ENCODE measurements around the gene CLEC18B. TPM values are rescaled to one million over a fixed set of nuclear protein-coding genes. Genes with fewer than 3 reads are reported as not detected.
A peak's percentile ranks its signal among the peaks of the same experiment; 100 is the strongest.
"Not testable (repeated sequence)": the region's sequence is repeated elsewhere in the genome, so short reads cannot be mapped to it uniquely, and the experiment has no call there.

CLEC18B gene
- total RNA-seq, 1 experiment from 2014 or later: not detected

DNA sequence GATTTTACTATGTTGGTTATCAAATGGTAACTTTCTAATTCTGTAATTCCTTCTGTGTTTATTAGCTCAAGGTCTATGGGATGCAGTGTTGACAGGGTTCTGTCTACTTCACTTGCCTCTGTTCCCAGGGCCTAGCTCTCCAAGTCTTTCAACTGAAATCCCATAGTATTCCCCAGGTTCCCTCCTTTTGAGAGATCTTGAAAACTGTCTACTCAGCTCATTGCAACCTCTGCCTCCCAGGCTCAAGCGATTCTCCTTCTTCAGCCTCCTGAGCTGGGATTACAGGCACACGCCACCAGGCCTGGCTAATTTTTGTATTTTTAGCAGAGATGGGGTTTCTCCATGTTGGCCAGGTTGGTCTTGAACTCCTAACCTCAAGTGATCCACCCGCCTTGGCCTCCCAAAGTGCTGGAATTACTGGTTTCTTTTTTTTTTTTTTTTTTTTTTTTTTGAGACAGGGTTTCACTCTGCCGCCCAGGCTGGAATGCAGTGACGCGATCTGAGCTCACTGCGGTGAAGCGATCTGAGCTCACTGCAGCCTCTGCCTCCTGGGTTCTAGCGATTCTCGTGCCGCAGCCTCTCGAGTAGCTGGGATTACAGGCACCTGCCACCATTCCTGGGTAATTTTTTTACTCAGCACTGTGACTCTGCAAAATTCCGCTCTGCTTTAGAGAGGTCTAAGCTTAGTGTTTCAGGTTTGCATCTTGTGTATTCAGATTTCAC, 22.5 kb upstream of the CLEC18B start:
- not testable (repeated sequence) for DNase-seq (ENCODE audit: low read depth)

DNA sequence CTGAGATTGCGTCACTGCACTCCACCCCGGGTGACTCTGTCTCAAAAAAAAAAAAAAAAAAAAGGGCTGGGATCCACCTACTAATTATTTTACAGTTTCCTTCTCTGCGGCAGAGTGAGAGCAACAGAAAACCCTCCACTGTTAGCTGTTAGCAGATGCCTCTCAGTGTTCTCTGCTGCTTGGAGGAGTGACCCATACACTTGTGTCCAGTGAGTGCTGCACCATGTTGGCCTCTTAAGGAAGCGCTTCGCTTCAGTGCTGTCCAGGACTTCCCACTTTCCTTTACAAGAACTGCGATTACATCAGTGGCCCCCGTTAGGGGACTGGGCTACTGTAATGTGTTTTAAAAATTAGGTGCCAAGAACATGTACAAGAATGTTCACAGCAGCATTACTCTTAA, 18.4 kb upstream of the CLEC18B start:
- no peak for DNase-seq (ENCODE audit: low read depth)

DNA sequence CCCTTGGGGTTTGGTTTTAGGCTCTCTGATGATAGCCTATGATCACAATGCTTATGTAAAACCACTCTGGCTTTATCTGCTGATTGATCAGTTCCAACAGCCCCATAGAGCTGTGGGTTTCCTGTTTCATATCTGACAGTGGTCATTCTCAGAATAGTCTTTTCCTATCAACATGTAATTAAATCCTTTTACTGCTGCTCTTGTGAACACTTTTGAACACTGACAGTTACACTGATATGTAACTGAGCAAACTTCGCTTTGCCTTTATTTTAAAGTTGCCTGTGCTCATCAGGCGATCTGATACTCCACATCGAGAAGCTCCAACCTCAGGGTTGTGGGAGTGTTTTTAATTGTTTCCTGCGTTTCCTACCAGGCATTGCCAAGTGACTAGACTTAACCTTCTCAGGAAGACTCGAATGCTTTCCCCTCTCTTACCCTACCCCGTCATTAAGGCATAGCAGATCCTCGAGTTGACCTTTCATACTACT, 17.3 kb upstream of the CLEC18B start:
- DNase-seq (ENCODE audit: low read depth): no peak

DNA sequence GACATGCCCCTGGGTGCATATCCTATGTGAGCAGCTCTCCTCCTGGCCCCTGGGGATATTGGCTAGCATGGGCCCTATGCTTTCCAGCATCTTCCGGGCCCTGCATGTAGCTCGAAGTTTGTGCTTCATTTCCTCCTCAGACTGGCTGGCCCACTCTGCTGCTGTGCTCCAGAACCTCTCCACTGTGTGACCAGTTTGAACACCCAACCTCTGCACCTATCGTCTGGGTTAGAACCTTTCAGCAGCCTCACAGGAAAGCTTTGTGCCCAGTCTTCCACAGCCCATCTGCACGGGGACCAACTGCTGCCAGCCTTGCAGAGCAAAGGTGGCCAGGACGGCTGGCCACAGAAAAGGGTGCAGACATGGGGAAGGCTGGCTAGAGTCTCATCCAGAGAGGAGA, 10.2 kb upstream of the CLEC18B start:
- DNase-seq (ENCODE audit: low read depth): no peak

DNA sequence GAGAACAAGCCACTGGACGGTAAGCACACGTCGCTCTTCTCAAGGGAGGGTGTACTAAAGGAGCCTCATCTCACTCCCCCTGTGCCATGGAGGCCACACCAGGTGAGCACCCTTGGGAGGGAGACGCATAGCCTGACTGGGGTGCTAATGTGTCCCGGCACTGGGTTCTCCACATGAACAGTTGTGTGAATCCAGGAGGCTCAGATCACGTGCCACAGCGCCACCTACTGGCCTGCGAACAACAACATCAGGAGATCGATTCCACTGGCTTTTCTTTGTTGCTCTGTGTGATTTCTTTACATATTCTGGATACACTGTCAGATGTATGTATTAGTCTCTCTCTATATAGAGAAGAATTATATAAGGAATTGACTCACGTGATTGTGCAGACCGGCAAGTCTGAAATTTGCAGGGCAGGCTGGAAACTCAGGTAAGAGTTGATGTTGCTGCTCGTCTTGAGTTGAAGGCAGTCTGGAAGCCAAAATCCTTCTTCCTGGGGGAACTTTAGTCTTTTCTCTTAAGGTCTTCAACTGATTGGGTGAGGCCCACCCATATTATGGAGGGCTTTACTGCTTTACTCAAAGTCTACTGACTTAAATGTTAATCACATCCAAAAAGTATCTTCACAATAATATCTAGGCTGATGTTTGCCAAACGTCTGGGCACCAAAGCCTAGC, 8.9 kb upstream of the CLEC18B start:
- peak; percentile 37 for DNase-seq (ENCODE audit: low read depth)

DNA sequence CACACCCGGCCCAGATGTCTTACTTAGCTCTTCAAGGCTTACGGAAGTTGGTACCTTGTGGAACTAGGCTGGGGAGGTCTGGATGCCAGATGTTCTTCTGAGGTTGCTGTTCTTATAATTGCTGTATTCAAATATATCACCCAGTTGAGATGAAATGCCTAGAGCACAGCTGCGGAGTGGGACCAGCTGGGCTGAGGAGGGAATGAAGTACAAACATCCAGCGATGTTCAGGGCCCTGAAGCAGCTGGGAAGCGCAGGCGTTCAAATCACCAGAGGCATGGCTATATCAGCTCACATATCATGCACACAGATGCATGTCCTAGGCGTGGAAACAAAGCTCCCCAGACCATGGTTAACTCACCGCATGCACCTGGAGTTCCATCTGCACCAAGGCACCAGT, 7.2 kb upstream of the CLEC18B start:
- DNase-seq (ENCODE audit: low read depth): not testable (repeated sequence)

DNA sequence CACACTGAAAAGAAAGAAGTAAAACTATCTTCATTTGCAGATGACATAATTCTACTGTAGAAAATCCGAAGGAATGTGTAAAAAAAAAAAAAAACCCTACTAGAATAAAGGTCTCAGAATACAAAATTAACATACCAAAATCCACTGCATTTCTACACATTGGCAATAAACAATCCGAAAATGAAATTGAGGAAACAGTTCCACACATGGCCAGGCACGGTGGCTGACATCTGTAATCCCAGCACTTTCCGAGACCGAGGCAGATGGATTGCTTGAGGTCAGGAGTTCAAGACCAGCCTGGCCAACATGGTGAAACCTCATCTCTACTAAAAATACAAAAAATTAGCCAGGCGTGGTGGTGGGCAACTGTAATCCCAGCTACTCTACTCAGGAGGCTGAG, 4.5 kb upstream of the CLEC18B start:
- not testable (repeated sequence) for DNase-seq (ENCODE audit: low read depth)

DNA sequence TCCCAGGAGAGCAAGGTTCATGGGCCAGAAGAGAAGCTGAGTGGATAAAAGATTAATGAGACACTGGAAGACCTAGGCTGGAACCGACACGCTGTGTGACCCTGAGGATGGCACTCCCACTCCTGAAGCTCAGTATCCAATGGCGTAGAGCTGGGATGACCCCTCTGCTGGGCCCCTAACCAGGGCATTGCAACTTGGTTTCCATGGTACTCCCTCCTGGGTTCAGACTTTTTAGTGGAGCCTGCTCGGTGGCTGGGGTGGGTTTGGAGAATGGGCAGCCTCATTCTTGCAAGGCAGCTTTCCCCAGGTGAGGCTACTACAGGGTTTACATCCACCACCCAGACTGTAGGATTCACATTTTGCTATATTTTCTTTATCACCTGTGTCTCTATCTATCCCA, 2.4 kb upstream of the CLEC18B start:
- DNase-seq (ENCODE audit: low read depth): not testable (repeated sequence)

DNA sequence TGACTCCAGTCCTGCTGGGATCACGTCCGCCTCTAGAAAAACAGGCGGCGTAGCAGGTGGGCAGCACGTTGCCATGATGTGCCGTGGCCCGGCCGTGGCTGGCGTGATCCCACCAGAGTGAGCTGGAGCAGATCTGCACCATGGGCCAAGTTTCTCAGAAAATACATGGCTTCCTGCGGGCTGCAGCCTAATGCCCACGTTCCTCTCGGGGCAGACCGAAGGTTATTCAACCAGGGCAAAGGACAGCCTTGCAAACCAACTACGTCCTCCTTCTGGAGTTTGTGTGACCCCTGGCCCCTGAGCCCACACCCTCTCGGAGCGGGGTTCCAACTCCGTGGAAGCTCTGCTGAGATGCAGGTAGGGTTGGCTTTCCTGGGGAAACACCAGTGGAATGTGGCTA, 808 bp upstream of the CLEC18B start:
- not testable (repeated sequence) for DNase-seq (ENCODE audit: low read depth)

DNA sequence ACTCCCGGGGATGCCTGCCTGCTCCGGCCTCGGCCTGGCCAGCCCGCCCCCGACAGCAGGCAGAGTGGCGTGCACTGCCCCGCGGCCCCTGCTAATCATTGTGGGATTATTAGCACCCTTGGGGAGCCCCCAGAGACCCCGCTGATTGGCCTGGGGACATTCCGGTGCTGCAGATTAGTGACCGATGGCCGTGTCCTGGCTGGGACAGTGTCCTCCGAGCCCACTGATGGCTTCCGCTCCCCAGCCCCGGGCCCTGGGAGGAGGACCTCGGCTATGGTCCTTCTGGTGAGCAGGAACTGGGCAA, 156 bp upstream of the CLEC18B start:
- DNase-seq (ENCODE audit: low read depth): not testable (repeated sequence)

DNA sequence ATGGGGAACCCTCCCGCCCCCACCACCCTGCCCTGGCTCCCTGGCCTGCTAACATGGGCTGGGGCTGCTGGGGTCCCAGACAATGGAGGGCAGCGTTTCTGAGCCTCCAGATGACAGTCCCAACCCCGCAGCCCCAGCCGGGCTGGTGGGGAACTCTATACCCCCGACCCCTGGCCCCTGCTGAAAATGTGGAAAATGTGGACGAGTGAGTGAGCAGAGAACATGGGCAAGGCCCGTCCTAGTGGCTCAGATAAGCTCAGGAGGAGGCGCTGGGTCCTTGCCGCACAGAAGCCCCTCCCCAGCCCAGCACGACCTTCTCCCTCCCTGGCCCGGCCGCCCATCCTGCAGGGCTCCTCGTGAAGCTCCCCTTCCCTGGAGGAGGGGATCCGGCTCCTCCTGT, 1.5 kb downstream of the CLEC18B start:
- DNase-seq (ENCODE audit: low read depth): not testable (repeated sequence)

DNA sequence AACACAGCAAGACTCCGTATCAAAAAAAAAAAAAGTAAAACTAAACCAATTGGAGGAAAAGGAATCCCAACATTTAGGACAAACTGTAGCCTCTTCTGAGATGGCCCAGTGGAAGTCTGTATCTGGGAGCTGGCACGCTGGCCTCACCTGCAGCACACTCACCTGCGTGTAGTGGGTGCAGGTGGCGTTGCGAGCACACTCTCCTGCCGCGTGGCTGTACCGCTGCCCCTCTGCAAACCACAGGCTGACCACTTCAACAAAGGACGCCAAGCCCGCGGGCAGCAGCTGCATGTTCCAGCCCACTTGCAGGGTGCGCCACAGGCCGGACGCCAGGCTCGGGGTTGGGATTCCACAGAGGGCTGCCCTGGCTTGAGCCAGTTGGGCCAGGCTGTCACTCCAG, 3.4 kb downstream of the CLEC18B start:
- not testable (repeated sequence) for DNase-seq (ENCODE audit: low read depth)

DNA sequence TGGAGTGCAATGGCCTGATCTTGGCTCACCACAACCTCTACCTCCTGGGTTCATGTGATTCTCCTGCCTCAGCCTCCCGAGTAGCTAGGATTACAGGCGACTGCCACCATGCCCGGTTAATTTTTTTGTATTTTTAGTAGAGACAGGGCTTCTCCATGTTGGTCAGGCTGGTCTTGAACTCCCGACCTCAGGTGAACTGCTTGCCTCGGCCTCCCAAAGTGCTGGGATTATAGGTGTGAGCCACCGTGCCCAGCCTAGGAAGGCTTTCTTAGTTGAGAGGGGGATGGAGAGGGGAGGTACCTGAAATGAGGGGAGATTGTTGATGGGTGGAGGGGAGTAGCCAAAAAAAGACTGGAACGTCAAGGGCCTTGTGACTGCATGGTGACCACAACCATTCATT, 7.4 kb downstream of the CLEC18B start:
- not testable (repeated sequence) for DNase-seq (ENCODE audit: low read depth)

DNA sequence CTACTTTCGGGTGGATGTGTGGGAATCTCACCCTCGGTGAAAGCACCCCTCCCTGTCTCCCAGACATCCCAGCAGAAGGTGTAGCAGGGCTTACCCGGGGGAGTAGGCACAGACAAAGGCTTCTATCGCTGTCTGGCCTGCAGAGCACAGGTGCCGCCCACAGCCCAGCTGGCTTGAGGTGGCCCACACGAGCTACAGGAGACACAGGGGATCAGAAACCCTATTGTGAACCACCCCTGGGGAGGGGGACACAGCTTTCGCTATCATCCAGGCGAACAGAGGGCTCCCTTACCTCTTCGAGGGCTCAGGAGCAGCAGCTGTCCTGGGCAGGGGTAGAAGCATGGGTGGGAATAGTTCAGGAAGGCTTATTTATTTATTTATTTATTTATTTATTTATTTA, 7.8 kb downstream of the CLEC18B start:
- not testable (repeated sequence) for DNase-seq (ENCODE audit: low read depth)

DNA sequence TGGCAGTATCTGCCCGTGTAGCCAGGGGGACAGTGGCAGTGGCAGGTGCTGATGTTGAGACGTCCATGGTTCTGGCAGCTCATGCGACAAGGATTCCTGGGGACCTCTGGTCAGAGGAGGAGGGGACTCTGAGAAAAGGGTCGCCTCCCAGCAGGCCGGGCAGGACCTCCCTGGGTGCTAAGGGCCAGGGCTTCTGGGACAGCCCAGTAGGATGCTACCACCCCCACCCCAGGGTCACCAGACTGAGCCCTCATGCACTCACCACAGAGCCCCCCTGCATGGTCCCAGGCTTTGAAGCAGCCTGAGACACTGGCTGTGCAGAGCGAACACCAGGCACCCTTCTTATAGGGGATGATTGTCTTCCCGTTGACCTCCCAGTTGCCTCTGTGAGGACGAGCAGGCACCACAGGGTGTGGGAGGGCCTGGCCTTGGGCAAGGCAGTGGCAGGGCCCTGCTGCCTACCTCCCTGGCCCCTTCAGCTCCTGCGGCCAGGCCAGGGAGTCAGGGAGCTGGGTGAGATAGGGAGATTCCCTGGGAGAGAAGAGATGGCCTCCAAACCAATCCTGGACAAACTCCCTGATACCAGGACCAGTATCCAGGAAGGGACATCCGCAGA, 8.4 kb downstream of the CLEC18B start:
- not testable (repeated sequence) for DNase-seq (ENCODE audit: low read depth)

DNA sequence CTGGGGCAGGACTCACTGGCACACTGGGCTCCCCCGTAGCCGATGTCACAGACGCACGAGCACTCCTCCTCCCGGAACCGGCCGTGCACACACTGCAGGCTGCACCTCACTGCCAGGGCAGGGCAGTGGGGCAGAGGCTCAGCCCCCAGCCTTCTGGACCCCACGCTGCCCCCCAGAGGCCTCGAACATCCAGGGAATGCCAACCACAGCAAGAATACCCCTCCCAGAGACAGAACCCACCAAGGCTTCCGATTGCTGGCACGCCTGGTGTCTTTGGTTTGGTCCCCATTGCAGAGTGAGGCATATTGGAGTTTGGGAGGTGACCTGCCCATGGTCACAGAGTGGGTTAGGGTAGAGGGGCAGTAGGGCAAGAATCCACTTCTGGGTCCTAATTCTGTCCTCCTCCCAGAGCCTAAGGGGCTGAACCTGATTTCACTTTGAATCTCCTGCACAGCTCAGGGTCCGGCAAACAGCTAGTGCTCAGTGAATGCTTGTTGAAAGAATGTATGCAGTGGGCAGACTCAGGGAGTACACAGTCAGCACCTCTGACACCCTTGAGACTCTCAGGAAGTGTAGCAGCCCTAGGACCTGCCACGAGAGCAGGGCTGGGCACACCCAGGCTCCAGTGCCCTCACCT, 9.0 kb downstream of the CLEC18B start:
- DNase-seq (ENCODE audit: low read depth): not testable (repeated sequence)

DNA sequence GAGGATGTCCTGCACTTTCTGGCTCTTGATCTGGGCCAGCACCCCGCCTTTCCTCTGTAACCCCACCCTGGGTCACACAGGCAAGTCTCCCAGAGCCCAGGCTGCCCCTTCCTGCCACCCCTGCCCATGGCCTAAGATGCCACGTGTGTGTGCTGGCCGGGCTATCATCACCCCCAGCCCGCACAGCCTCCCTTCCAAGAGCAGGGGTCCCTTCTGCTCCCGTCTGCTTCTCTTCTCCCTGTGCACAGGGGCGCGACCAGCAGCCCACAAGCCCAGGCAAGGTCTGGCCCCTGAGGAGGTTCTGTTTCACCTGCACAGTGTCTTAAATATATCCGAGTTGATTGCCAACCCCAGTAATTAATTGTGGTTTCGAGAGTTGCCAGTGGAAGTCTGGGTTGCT, 10.3 kb downstream of the CLEC18B start:
- DNase-seq (ENCODE audit: low read depth): not testable (repeated sequence)

DNA sequence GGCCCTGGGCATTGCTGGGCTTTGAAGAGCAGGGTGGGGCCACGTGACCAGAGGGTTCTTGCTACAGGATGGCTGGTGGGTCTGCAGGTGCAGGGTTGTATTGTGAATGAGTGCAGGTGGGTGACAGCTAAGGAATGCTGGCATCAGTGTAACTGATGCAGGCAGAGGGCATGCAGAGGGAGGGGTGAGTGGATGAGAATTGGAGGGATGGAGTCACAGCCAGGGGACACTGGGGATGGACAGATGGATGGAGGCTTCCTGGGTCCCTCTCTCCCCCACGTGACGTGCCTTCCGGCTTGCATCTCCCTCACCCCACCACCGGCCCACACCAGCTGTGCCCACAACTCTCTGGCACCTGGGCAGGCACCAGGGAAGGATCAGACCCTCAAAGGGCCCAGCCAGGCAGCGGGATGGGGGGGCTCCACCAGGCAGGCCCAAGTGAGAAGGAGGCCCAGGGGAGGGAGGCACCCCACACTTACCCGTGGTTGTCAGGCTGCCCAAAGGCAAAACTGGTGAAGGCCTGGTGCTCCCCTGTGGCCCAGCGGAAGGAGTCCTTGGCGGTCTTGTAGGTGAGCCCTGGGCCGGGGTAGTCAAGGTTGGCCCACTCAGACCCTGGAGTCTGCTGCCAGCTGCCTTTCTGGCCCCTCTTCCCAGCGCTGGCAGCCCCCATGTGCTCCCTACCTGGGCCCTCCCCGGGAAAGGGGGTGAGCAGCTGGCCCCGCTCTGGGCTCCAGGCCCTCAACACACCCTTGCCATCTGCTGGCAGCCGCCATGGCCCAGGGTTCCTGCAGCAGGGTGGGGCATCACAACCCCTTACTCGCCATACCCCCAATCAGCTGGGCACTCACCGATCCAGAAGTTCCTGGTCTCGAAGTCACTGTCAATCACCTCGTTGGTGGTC, 11.0 kb downstream of the CLEC18B start:
- DNase-seq (ENCODE audit: low read depth): not testable (repeated sequence)

DNA sequence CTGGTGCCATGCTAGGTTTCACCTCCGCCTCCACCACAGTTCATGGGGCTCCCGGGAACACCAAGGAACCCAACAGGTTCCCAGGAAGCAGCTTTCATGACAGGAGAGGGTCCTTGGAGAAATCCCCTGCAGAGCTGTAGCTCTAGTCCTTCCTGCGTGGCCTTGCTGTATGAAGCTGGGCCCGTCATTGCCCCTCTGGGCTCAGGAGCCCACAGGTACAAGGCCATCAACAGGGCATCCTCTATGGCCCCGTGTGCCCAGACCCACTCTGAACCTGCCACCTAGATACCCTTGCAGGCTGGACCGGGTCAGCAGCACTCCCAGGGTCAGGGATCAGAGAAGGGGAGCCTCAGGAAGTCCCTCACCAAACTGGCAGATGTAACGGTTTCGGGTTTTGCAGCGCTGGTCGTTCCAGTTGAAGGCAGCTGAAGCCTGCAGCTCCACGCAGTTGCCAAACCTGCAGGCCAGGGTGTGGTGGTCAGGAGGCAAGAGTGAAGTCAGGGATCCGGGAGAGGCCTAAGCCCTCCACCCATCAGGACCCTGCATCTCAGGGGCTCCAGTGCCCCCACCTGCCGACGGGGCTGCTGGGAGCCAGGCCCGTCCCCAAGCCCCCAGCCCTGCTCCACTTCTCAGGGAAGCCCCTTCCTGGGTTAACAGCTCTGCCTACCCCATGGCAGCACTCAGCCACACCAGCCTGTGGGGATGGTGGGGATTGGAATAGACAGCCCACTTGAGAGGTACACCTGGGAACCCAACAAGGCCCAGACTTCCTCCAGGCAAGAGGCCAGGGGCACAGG, 11.9 kb downstream of the CLEC18B start:
- not testable (repeated sequence) for DNase-seq (ENCODE audit: low read depth)

DNA sequence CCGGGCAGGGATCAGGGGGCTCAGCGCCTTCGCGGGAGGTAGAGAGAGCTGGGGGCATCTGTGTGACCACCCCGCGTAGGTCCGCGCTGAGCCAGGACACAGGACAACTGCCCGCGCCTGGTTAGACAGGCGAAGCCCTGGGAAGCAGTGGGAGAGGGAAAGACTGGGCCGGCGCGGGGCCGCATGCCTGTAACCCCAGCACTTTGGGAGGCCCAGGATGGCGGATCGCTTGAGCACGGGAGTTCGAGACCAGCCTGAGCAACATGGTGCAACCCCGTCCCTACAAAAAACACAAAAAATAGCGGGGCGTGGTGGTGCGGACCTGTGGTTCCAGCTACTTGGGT, 13.9 kb downstream of the CLEC18B start:
- peak; percentile 23 for DNase-seq (ENCODE audit: low read depth)

Measured in RPMI7951 (cell line).